ENCODE measurements around the gene ALDH1L2. TPM values are rescaled to one million over a fixed set of nuclear protein-coding genes. Genes with fewer than 3 reads are reported as not detected.

The ALDH1L2 gene
- total RNA-seq, 1 donor from 2014 or later, result 69.2 TPM

DNA sequence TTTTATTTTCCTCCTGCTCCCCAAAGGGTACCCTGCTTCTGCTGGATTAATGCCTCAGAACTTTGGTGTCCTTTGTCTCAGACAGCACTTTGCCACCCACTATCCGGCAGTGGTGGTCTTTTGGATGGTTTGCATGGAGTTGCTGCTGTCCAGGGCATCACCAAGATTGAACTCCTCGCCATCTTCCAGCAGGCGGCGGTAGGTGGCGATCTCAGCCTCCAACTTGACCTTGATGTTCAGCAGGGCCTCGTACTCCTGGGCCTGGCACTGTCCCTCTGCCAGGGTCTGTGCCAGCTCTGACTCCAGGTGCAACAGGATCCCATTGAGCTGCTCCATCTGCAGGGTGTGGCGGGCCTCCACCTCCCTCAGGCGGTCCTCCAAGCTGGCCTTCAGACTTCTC, 107.6 kb downstream of the ALDH1L2 start:
- Histone ChIP-seq H3K27ac (ENCODE audit: low read depth, low read length) (no peak overlapping the region), H3K36me3 (ENCODE audit: insufficient read depth, low read length) (no peaks in the 10 kb centered on the region), H3K79me2 (ENCODE audit: insufficient read depth, low read length) (no peaks in the 10 kb centered on the region), H4K20me1 (ENCODE audit: insufficient read depth, low read length) (no peaks in the 10 kb centered on the region), H3K9ac (ENCODE audit: low read length) (no peak overlapping the region), H2AFZ (ENCODE audit: low read depth, low read length) (no peak overlapping the region), H3K4me1 (ENCODE audit: insufficient read depth, low read length) (peaks cover 4% of the 10 kb centered on the region), H3K9me3 (ENCODE audit: insufficient read depth, low read depth, low read length) (no peaks in the 10 kb centered on the region), H3K4me3 (ENCODE audit: insufficient read depth, low read depth, low read length) (no peak overlapping the region), H3K27me3 (ENCODE audit: insufficient read depth, low read length) (no peaks in the 10 kb centered on the region), H3K4me2 (ENCODE audit: low read length) (no peak overlapping the region)
- Mint-ChIP-seq H3K4me1 (ENCODE audit: low read depth, unreplicated experiment) (peaks cover 8% of the 10 kb centered on the region), H3K4me3 (ENCODE audit: unreplicated experiment) (no peak overlapping the region), H3K27ac (ENCODE audit: unreplicated experiment) (no peak overlapping the region), H3K9me3 (ENCODE audit: unreplicated experiment) (peaks cover 2% of the 10 kb centered on the region), H3K27me3 (ENCODE audit: low read depth, unreplicated experiment) (no peaks in the 10 kb centered on the region), H3K36me3 (ENCODE audit: low read depth, unreplicated experiment) (peaks cover 4% of the 10 kb centered on the region)
- TF ChIP-seq, protein P1, sequence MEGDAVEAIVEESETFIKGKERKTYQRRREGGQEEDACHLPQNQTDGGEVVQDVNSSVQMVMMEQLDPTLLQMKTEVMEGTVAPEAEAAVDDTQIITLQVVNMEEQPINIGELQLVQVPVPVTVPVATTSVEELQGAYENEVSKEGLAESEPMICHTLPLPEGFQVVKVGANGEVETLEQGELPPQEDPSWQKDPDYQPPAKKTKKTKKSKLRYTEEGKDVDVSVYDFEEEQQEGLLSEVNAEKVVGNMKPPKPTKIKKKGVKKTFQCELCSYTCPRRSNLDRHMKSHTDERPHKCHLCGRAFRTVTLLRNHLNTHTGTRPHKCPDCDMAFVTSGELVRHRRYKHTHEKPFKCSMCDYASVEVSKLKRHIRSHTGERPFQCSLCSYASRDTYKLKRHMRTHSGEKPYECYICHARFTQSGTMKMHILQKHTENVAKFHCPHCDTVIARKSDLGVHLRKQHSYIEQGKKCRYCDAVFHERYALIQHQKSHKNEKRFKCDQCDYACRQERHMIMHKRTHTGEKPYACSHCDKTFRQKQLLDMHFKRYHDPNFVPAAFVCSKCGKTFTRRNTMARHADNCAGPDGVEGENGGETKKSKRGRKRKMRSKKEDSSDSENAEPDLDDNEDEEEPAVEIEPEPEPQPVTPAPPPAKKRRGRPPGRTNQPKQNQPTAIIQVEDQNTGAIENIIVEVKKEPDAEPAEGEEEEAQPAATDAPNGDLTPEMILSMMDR (IDR thresholded peaks at IDR 0.05; ENCODE audit: insufficient read depth, low read depth, low read length), result no peak
- no peak for FAIRE-seq
- DNase-seq (ENCODE audit: low read depth), result no peak

DNA sequence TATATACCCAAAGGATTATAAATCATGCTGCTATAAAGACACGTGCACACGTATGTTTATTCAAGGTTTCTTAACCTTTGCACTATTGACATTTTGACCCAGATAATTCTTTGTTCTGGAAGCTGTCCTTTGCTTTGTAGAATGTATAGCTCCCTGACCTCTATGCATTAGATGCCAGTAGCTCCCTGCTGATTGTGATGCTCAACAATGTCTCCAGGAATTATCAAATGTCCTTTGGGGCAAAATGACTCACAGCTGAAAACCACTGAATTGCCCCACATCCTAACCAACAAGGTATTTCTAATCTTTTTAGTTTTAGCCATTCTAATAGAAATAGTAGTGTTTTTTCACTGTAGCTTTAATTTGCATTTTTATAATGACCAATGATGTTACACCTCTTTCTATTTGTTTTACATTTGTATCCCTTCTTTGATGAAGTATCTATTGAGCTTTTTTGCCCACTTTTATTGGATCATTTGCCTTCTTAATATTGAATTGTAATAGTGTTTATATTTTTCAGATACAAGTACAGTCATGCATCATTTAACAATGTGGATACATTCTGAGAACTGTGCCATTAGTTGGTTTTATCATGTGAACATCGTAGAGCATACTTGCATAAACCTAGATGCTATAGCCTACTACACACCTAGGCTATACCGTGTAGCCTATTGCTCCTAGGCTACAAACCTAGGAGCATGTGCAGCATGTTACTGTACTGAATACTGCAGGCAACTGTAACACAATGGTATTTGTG, 108.5 kb downstream of the ALDH1L2 start:
- TF ChIP-seq, protein P1 (IDR thresholded peaks at IDR 0.05; ENCODE audit: insufficient read depth, low read depth, low read length), result no peak
- TF ChIP-seq EZH2 (IDR thresholded peaks at IDR 0.05; ENCODE audit: insufficient read depth, low read length), result no peak
- Histone ChIP-seq H3K36me3 (ENCODE audit: insufficient read depth, low read length) (no peaks in the 10 kb centered on the region), H3K27me3 (ENCODE audit: insufficient read depth, low read length) (no peaks in the 10 kb centered on the region), H4K20me1 (ENCODE audit: insufficient read depth, low read length) (no peaks in the 10 kb centered on the region), H3K27ac (ENCODE audit: low read depth, low read length) (no peak overlapping the region), H3K4me3 (ENCODE audit: insufficient read depth, low read depth, low read length) (no peak overlapping the region), H3K9me3 (ENCODE audit: insufficient read depth, low read depth, low read length) (no peaks in the 10 kb centered on the region), H3K4me2 (ENCODE audit: low read length) (no peak overlapping the region), H2AFZ (ENCODE audit: low read depth, low read length) (no peak overlapping the region), H3K4me1 (ENCODE audit: insufficient read depth, low read length) (peaks cover 4% of the 10 kb centered on the region), H3K79me2 (ENCODE audit: insufficient read depth, low read length) (no peaks in the 10 kb centered on the region), H3K9ac (ENCODE audit: low read length) (no peak overlapping the region)
- peaks cover 4% of the 10 kb centered on the region for H3K36me3 Mint-ChIP-seq (ENCODE audit: low read depth, unreplicated experiment)
- peaks cover 11% of the 10 kb centered on the region for H3K4me1 Mint-ChIP-seq (ENCODE audit: low read depth, unreplicated experiment)
- no peaks in the 10 kb centered on the region for H3K27me3 Mint-ChIP-seq (ENCODE audit: low read depth, unreplicated experiment)
- DNase-seq (ENCODE audit: low read depth), result peak; percentile 44
- H3K27ac Mint-ChIP-seq (ENCODE audit: unreplicated experiment), result peak overlapping the region; percentile 12
- peak; percentile 84 for FAIRE-seq
- H3K4me3 Mint-ChIP-seq (ENCODE audit: unreplicated experiment), result no peak overlapping the region
- H3K9me3 Mint-ChIP-seq (ENCODE audit: unreplicated experiment), result peaks cover 2% of the 10 kb centered on the region

DNA sequence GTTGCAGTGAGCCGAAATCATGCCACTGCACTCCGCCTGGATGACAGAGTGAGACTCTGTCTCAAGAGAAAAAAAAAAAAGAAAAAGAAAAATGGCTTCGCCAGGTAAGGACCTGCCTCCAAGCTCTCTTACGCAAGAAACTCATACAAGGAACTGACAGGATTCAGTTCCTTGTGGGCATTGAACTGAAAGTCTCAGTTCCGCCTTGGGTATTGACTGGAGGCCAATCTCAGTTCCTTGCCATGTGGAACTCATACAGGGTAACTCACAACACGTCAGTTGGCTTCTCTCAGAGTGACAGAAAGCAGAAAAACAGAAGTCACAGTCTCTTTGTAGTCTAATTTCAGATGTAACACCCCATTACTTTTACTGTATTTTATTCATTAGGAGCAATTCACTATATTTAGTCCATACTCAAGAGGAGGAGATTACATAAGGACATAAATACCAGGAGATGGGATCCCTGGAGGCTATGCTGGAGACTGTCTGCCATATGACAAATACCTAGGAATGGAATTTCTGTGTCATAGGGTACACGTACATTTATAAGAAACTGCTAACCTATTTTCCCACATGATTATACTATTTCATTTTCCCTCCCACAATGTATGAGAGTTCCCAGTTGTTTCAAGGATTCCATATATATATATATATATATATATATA, 109.5 kb downstream of the ALDH1L2 start:
- H3K4me1 ChIP-seq (ENCODE audit: insufficient read depth, low read length), result peaks cover 4% of the 10 kb centered on the region
- H3K79me2 ChIP-seq (ENCODE audit: insufficient read depth, low read length), result no peaks in the 10 kb centered on the region
- H3K9me3 ChIP-seq (ENCODE audit: insufficient read depth, low read depth, low read length), result no peaks in the 10 kb centered on the region
- Mint-ChIP-seq H3K4me3 (ENCODE audit: unreplicated experiment) (no peak overlapping the region), H3K36me3 (ENCODE audit: low read depth, unreplicated experiment) (peaks cover 4% of the 10 kb centered on the region), H3K27me3 (ENCODE audit: low read depth, unreplicated experiment) (no peaks in the 10 kb centered on the region), H3K9me3 (ENCODE audit: unreplicated experiment) (peaks cover 2% of the 10 kb centered on the region), H3K27ac (ENCODE audit: unreplicated experiment) (no peak overlapping the region), H3K4me1 (ENCODE audit: low read depth, unreplicated experiment) (peaks cover 11% of the 10 kb centered on the region)
- no peak overlapping the region for H3K27ac ChIP-seq (ENCODE audit: low read depth, low read length)
- no peak overlapping the region for H3K9ac ChIP-seq (ENCODE audit: low read length)
- no peaks in the 10 kb centered on the region for H3K36me3 ChIP-seq (ENCODE audit: insufficient read depth, low read length)
- no peak overlapping the region for H2AFZ ChIP-seq (ENCODE audit: low read depth, low read length)
- DNase-seq (ENCODE audit: low read depth), result peak; percentile 33
- H3K4me2 ChIP-seq (ENCODE audit: low read length), result no peak overlapping the region
- H4K20me1 ChIP-seq (ENCODE audit: insufficient read depth, low read length), result no peaks in the 10 kb centered on the region
- no peak for TF ChIP-seq EZH2 (IDR thresholded peaks at IDR 0.05; ENCODE audit: insufficient read depth, low read length)
- TF ChIP-seq, protein P1 (IDR thresholded peaks at IDR 0.05; ENCODE audit: insufficient read depth, low read depth, low read length), result no peak
- no peak overlapping the region for H3K4me3 ChIP-seq (ENCODE audit: insufficient read depth, low read depth, low read length)
- H3K27me3 ChIP-seq (ENCODE audit: insufficient read depth, low read length), result no peaks in the 10 kb centered on the region
- no peak for FAIRE-seq

Data from astrocyte (in vitro differentiated cells and primary cell).